Panc1 (cell line): ENCODE measurements around the gene IREB2. TPM values are rescaled to one million over a fixed set of nuclear protein-coding genes. Genes with fewer than 3 reads are reported as not detected.

ENCODE experiments used
- ATAC-seq: fragments of 200-7000 bp; cut with Tn5 transposase; 2 replicates; pipeline ENCODE4 v1.9.1; 2020; ENCODE audit warnings: mild to moderate bottlenecking, moderate library complexity
- BruUV-seq: library from RNA; stranded (reverse); fragments of 400-500 nt; replicated peaks from 2 replicates; lab custom pipeline; 2021; lab: Mats Ljungman, UMichigan
- CTCF ChIA-PET: fragments of 300-600 bp; sonication (Branson Sonifier 250); formaldehyde crosslinking; loops from one replicate; lab custom pipeline; 2022; ENCODE audit warnings: antibody characterized with exemption; lab: Charles Lee
- POLR2A ChIA-PET: fragments of 300-600 bp; sonication (Branson Sonifier 250); formaldehyde crosslinking; loops from one replicate; lab custom pipeline; 2022; ENCODE audit warnings: antibody characterized with exemption; lab: Charles Lee
- DNase-seq: peaks from one replicate; pipeline ENCODE4 v3.0.0-alpha.2; 2010; ENCODE audit warnings: low read depth, low spot score
- H3K27ac ChIP-seq: 2 replicates; pipeline ENCODE4 v1.5.1; 2011; ENCODE audit warnings: mild to moderate bottlenecking, low read length, inconsistent platforms
- H3K27me3 ChIP-seq: fragments of 200-500 bp; sonication (Bioruptor generic); 2 replicates; pipeline ENCODE4 v1.6.0; 2014; ENCODE audit warnings: low read length, inconsistent platforms; ENCODE audit not compliant: control insufficient read depth, insufficient read depth
- H3K36me3 ChIP-seq: fragments of 200-500 bp; sonication (Bioruptor generic); 2 replicates; pipeline ENCODE4 v1.5.1; 2014; ENCODE audit warnings: inconsistent platforms, mild to moderate bottlenecking, low read length, moderate library complexity; ENCODE audit not compliant: control insufficient read depth, insufficient read depth
- H3K4me1 ChIP-seq: 2 replicates; pipeline ENCODE4 v1.5.1; 2011; ENCODE audit warnings: inconsistent platforms, mild to moderate bottlenecking, low read length, moderate library complexity; ENCODE audit not compliant: control insufficient read depth, insufficient read depth
- H3K4me3 ChIP-seq, 2 experiments: 2 replicates each; pipeline ENCODE4 v1.5.1; 2011 to 2012; ENCODE audit warnings: low read depth in 2 of 2, low read length in 2 of 2, mild to moderate bottlenecking in 2 of 2, inconsistent platforms in 1 of 2, moderate library complexity in 1 of 2
- H3K9me3 ChIP-seq: fragments of 200-500 bp; sonication (Bioruptor generic); 2 replicates; pipeline ENCODE4 v1.5.1; 2014; ENCODE audit warnings: low read depth, mild to moderate bottlenecking, inconsistent platforms, low read length, moderate library complexity; ENCODE audit not compliant: control insufficient read depth, insufficient read depth
- POLR2AphosphoS5 ChIP-seq: IDR thresholded peaks from 2 replicates; pipeline ENCODE4 v1.6.1; 2012; ENCODE audit warnings: mild to moderate bottlenecking, low read depth, low read length, moderate library complexity
- REST ChIP-seq, 2 experiments: IDR thresholded peaks; 2 replicates each; pipeline ENCODE4 v1.6.1; 2011 to 2012; ENCODE audit warnings: low read depth in 2 of 2, control low read depth in 1 of 2, low read length in 1 of 2, mild to moderate bottlenecking in 1 of 2, moderate library complexity in 1 of 2; ENCODE audit not compliant: insufficient read depth in 1 of 2
- SIN3A ChIP-seq: IDR thresholded peaks from 2 replicates; pipeline ENCODE4 v1.6.1; 2012; ENCODE audit warnings: low read depth, mild to moderate bottlenecking, low read length, moderate library complexity, borderline replicate concordance; ENCODE audit not compliant: insufficient read depth
- TCF7L2 ChIP-seq: IDR thresholded peaks from 2 replicates; pipeline ENCODE4 v1.6.1; 2011; ENCODE audit warnings: mild to moderate bottlenecking, low read depth, low read length, inconsistent platforms
- in situ Hi-C: cut with HindIII; loops from 2 replicates; pipeline ENCODE4 v1.10.0; 2016; ENCODE audit warnings: low sequenced_read_pairs, low pct_unique_long_range_greater_than_20kb
- intact Hi-C: fragments of 100-400 bp; cut with micrococcal nuclease; formaldehyde crosslinking; loops from one replicate; pipeline ENCODE4 v1.10.0; 2022; ENCODE audit not compliant: unreplicated experiment
- total RNA-seq: library from RNA; stranded (reverse); gene quantifications from one replicate; pipeline ENCODE4 v1.2.1, GENCODE V29; 2021; ENCODE audit not compliant: unreplicated experiment
- TF ChIP-seq, protein P1 (sequence below): fragments of 450-650 bp; IDR thresholded peaks from 2 replicates; pipeline ENCODE4 v1.5.1; 2017; ENCODE audit warnings: mild to moderate bottlenecking

The IREB2 gene
- total RNA-seq, 1 experiment from 2014 or later: 71.7 TPM

- TF ChIP-seq TCF7L2 (no peak), SIN3A (no peak), POLR2AphosphoS5 (no peak), REST (IDR thresholded peaks at IDR 0.05; ENCODE audit: insufficient read depth in 1 of 2, low read depth in 2 of 2, low read length in 1 of 2) (no peak)
- TF ChIP-seq, protein P1, sequence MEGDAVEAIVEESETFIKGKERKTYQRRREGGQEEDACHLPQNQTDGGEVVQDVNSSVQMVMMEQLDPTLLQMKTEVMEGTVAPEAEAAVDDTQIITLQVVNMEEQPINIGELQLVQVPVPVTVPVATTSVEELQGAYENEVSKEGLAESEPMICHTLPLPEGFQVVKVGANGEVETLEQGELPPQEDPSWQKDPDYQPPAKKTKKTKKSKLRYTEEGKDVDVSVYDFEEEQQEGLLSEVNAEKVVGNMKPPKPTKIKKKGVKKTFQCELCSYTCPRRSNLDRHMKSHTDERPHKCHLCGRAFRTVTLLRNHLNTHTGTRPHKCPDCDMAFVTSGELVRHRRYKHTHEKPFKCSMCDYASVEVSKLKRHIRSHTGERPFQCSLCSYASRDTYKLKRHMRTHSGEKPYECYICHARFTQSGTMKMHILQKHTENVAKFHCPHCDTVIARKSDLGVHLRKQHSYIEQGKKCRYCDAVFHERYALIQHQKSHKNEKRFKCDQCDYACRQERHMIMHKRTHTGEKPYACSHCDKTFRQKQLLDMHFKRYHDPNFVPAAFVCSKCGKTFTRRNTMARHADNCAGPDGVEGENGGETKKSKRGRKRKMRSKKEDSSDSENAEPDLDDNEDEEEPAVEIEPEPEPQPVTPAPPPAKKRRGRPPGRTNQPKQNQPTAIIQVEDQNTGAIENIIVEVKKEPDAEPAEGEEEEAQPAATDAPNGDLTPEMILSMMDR: no peak
- Histone ChIP-seq H3K4me3 (no peak overlapping the region), H3K27ac (peak overlapping the region; percentile 95), H3K27me3 (no peaks in the 10 kb centered on the region), H3K4me1 (peaks cover 86% of the 10 kb centered on the region), H3K36me3 (no peaks in the 10 kb centered on the region), H3K9me3 (no peaks in the 10 kb centered on the region)
- CTCF ChIA-PET: no interaction called here
- DNase-seq: no peak
- intact Hi-C loops: no loop called here
- BruUV-seq: no TSS peak
- POLR2A ChIA-PET: no interaction called here
- in situ Hi-C loops: no loop called here
- ATAC-seq: no peak
Observed at GRCh38 chr15:78452485-78452884, 14.5 kb downstream of the IREB2 start.

GRCh38 chr15:78453447-78453846 is 15.4 kb downstream of the IREB2 start:
- BruUV-seq: TSS peak; percentile 7
- TF ChIP-seq, protein P1: no peak
- TF ChIP-seq POLR2AphosphoS5 (no peak), REST (IDR thresholded peaks at IDR 0.05; ENCODE audit: insufficient read depth in 1 of 2, low read depth in 2 of 2, low read length in 1 of 2) (no peak), TCF7L2 (no peak), SIN3A (no peak)
- in situ Hi-C loops: no loop called here
- Histone ChIP-seq H3K36me3 (no peaks in the 10 kb centered on the region), H3K27ac (peak overlapping the region; percentile 95), H3K9me3 (no peaks in the 10 kb centered on the region), H3K4me1 (peaks cover 87% of the 10 kb centered on the region), H3K27me3 (no peaks in the 10 kb centered on the region), H3K4me3 (no peak overlapping the region)
- POLR2A ChIA-PET: no interaction called here
- ATAC-seq (no peak), DNase-seq (no peak)
- intact Hi-C loops: no loop called here
- CTCF ChIA-PET: no interaction called here
